Endothelial cell of hepatic sinusoid (primary cell): ENCODE results near the gene CYB5B.
"Not testable (repeated sequence)": the region's sequence is repeated elsewhere in the genome, so short reads cannot be mapped to it uniquely, and the experiment has no call there.

Source experiments
- in situ Hi-C: cut with HindIII; loops from 2 replicates; pipeline ENCODE4 v1.10.0; 2017; ENCODE audit warnings: low sequenced_read_pairs

The CYB5B gene

GRCh38 chr16:69441030-69441429 lies 16.6 kb downstream of the CYB5B start:
- in situ Hi-C loops: not testable (repeated sequence)

- in situ Hi-C loops: no loop called here
Observed at GRCh38 chr16:69443927-69444631, 19.7 kb downstream of the CYB5B start.

- in situ Hi-C loops: no loop called here
Observed at GRCh38 chr16:69444873-69445517, 20.6 kb downstream of the CYB5B start.

- in situ Hi-C loops: no loop called here
Observed at GRCh38 chr16:69448470-69449193, 24.2 kb downstream of the CYB5B start.

GRCh38 chr16:69451166-69451565 lies 26.7 kb downstream of the CYB5B start:
- in situ Hi-C loops: no loop called here

GRCh38 chr16:69453936-69454335 lies 29.5 kb downstream of the CYB5B start:
- in situ Hi-C loops: no loop called here

- in situ Hi-C loops: loop anchor here (5.0 kb wide), 1 partner anchor 52 kb away; no protein-coding TSS in a partner anchor
Observed at GRCh38 chr16:69463876-69464275, 39.5 kb downstream of the CYB5B start.

GRCh38 chr16:69465083-69465721 lies 40.8 kb downstream of the CYB5B start:
- in situ Hi-C loops: no loop called here

- in situ Hi-C loops: no loop called here
Observed at GRCh38 chr16:69465881-69466280, 41.5 kb downstream of the CYB5B start.

GRCh38 chr16:69466547-69466946 lies 42.1 kb downstream of the CYB5B start:
- in situ Hi-C loops: no loop called here

- in situ Hi-C loops: no loop called here
Observed at GRCh38 chr16:69467080-69467479, 42.7 kb downstream of the CYB5B start.

- in situ Hi-C loops: no loop called here
Observed at GRCh38 chr16:69467531-69468204, 43.2 kb downstream of the CYB5B start.

GRCh38 chr16:69469807-69470561 lies 45.6 kb downstream of the CYB5B start:
- in situ Hi-C loops: no loop called here

- in situ Hi-C loops: no loop called here
Observed at GRCh38 chr16:69471121-69471520, 46.7 kb downstream of the CYB5B start.

- in situ Hi-C loops: no loop called here
Observed at GRCh38 chr16:69474408-69474807, 50.0 kb downstream of the CYB5B start.

- in situ Hi-C loops: no loop called here
Observed at GRCh38 chr16:69476920-69477443, 52.6 kb downstream of the CYB5B start.

- in situ Hi-C loops: no loop called here
Observed at GRCh38 chr16:69477546-69477945, 53.1 kb downstream of the CYB5B start.

- in situ Hi-C loops: no loop called here
Observed at GRCh38 chr16:69478685-69479084, 54.3 kb downstream of the CYB5B start.

- in situ Hi-C loops: no loop called here
Observed at GRCh38 chr16:69479775-69480174, 55.4 kb downstream of the CYB5B start.

- in situ Hi-C loops: no loop called here
Observed at GRCh38 chr16:69481901-69482341, 57.5 kb downstream of the CYB5B start.
